GM13976 (cell line): ENCODE data around the gene DSCAML1.

Experiments
- DNase-seq: peaks from one replicate; pipeline ENCODE4 v3.0.0; 2012; ENCODE audit warnings: low spot score
- CTCF ChIP-seq: IDR thresholded peaks from 2 replicates; pipeline ENCODE4 v1.5.1; 2012; ENCODE audit warnings: borderline replicate concordance, mild to moderate bottlenecking; ENCODE audit not compliant: insufficient read depth; ENCODE audit errors: extremely low read depth, missing control alignments, control extremely low read depth
- in situ Hi-C: fragments of 300-500 bp; cut with MboI; formaldehyde crosslinking; loops from one replicate; pipeline ENCODE4 v1.12.0; 2022; ENCODE audit warnings: low sequenced_read_pairs, mixed read lengths, inconsistent platforms; ENCODE audit not compliant: unreplicated experiment

DSCAML1 gene

GRCh38 chr11:117594721-117595120, 202.3 kb downstream of the DSCAML1 start:
- no peak for TF ChIP-seq CTCF
- DNase-seq, result no peak
- in situ Hi-C loops, result no loop called here

- TF ChIP-seq CTCF, result no peak
- no peak for DNase-seq
- in situ Hi-C loops, result no loop called here
Measured at GRCh38 chr11:117593065-117593464, 204.0 kb downstream of the DSCAML1 start.

- in situ Hi-C loops, result no loop called here
- TF ChIP-seq CTCF, result no peak
- no peak for DNase-seq
Measured at GRCh38 chr11:117591316-117592039, 205.5 kb downstream of the DSCAML1 start.

GRCh38 chr11:117589063-117589462, 208.0 kb downstream of the DSCAML1 start:
- no peak for TF ChIP-seq CTCF

GRCh38 chr11:117588166-117588810, 208.7 kb downstream of the DSCAML1 start:
- TF ChIP-seq CTCF, result no peak
- no peak for DNase-seq
- in situ Hi-C loops, result no loop called here

More at GRCh38 chr11:117589063-117589462, 208.0 kb downstream of the DSCAML1 start:
- DNase-seq, result no peak
- in situ Hi-C loops, result no loop called here

GRCh38 chr11:117587416-117587815, 209.6 kb downstream of the DSCAML1 start:
- no peak for DNase-seq
- no peak for TF ChIP-seq CTCF
- in situ Hi-C loops, result no loop called here
